SK-N-SH (cell line): ENCODE results near the gene IQSEC2. TPM values are rescaled to one million over a fixed set of nuclear protein-coding genes. Genes with fewer than 3 reads are reported as not detected.
A peak's percentile ranks its signal among the peaks of the same experiment; 100 is the strongest.

ENCODE experiments used
- CTCF ChIA-PET: fragments of 300-600, 350-600 bp; formaldehyde crosslinking; extraction: SDS; loops from one replicate; lab custom pipeline; 2021; lab: Yijun Ruan, JAX
- POLR2A ChIA-PET: fragments of 350-600 bp; sonication (Branson Sonifier 250); formaldehyde crosslinking; extraction: SDS; loops from one replicate; lab custom pipeline; 2020; ENCODE audit warnings: antibody characterized with exemption, inconsistent platforms; lab: Yijun Ruan, JAX
- DNase-seq: peaks from one replicate; pipeline ENCODE4 v3.0.0; 2012
- H2AFZ ChIP-seq: fragments of 200-600 bp; sonication (generic); 2 replicates; pipeline ENCODE4 v1.8.1; 2016; ENCODE audit warnings: antibody characterized with exemption, mild to moderate bottlenecking, low read depth
- H3F3A ChIP-seq: fragments of 200-600 bp; sonication (generic); replicated peaks from 2 replicates; pipeline ENCODE3; 2016; ENCODE audit warnings: antibody characterized with exemption, mild to moderate bottlenecking; ENCODE audit not compliant: insufficient read depth
- H3K27ac ChIP-seq, 2 experiments: fragments of 200-500 bp in 1 of 2; fragments of 200-600 bp in 1 of 2; sonication (Bioruptor generic) in 1 of 2; sonication (generic), shearing (Covaris generic) in 1 of 2; 2 replicates each; pipeline versions ENCODE4 v1.5.1 to v1.6.1; 2014 to 2016; ENCODE audit warnings: low read depth in 2 of 2, inconsistent platforms in 1 of 2, low read length in 1 of 2, mild to moderate bottlenecking in 1 of 2, mixed read lengths in 1 of 2
- H3K27me3 ChIP-seq: fragments of 200-600 bp; sonication (generic), shearing (Covaris generic); 2 replicates; pipeline ENCODE4 v1.6.1; 2016; ENCODE audit warnings: mixed run types; ENCODE audit not compliant: insufficient read depth
- H3K36me3 ChIP-seq, 2 experiments: fragments of 200-500 bp in 1 of 2; fragments of 200-600 bp in 1 of 2; sonication (Bioruptor generic) in 1 of 2; sonication (generic) in 1 of 2; replicated peaks in 1 of 2; 2 replicates each; pipeline versions ENCODE3 to v1.5.1; 2014 to 2016; ENCODE audit warnings: low read length in 1 of 2, mild to moderate bottlenecking in 1 of 2; ENCODE audit not compliant: insufficient read depth in 2 of 2, control insufficient read depth in 1 of 2
- H3K4me1 ChIP-seq, 2 experiments: fragments of 200-500 bp in 1 of 2; fragments of 200-600 bp in 1 of 2; sonication (Bioruptor generic) in 1 of 2; sonication (generic), shearing (Covaris generic) in 1 of 2; 2 replicates each; pipeline versions ENCODE4 v1.5.1 to v1.6.1; 2014 to 2016; ENCODE audit warnings: low read depth in 1 of 2, low read length in 1 of 2, mixed run types in 1 of 2; ENCODE audit not compliant: insufficient read depth in 2 of 2, control insufficient read depth in 1 of 2
- H3K4me2 ChIP-seq: fragments of 200-600 bp; sonication (generic), shearing (Covaris generic); 2 replicates; pipeline ENCODE4 v1.6.1; 2017; ENCODE audit warnings: mixed run types
- H3K4me3 ChIP-seq, 2 experiments: fragments of 200-500 bp in 1 of 2; fragments of 200-600 bp in 1 of 2; sonication (Bioruptor generic) in 1 of 2; sonication (generic), shearing (Covaris generic) in 1 of 2; 2 replicates each; pipeline versions ENCODE4 v1.5.1 to v1.8.1; 2014 to 2016; ENCODE audit warnings: low read depth in 2 of 2, inconsistent platforms in 1 of 2, low read length in 1 of 2, mild to moderate bottlenecking in 1 of 2, mixed read lengths in 1 of 2, moderate library complexity in 1 of 2
- H3K79me2 ChIP-seq: fragments of 200-600 bp; sonication (generic); 2 replicates; pipeline ENCODE4 v1.8.1; 2017; ENCODE audit warnings: mild to moderate bottlenecking; ENCODE audit not compliant: insufficient read depth
- H3K9ac ChIP-seq: fragments of 200-600 bp; sonication (generic); 2 replicates; pipeline ENCODE4 v1.6.1; 2017; ENCODE audit warnings: mixed run types
- H3K9me2 ChIP-seq: fragments of 200-600 bp; sonication (generic); 2 replicates; pipeline ENCODE4 v1.6.1; 2017; ENCODE audit warnings: mixed run types
- H3K9me3 ChIP-seq: fragments of 200-600 bp; sonication (generic); 2 replicates; pipeline ENCODE4 v1.6.1; 2017; ENCODE audit warnings: mixed run types, mild to moderate bottlenecking, moderate library complexity
- H4K20me1 ChIP-seq: fragments of 200-600 bp; sonication (generic); 2 replicates; pipeline ENCODE4 v1.6.1; 2017; ENCODE audit warnings: mild to moderate bottlenecking, mixed run types; ENCODE audit not compliant: insufficient read depth
- CTCF ChIP-seq: fragments of 200-600 bp; sonication (generic); IDR thresholded peaks from 2 replicates; pipeline ENCODE4 v1.6.1; 2017; ENCODE audit warnings: antibody characterized with exemption, mild to moderate bottlenecking, moderate library complexity
- FOXJ3 ChIP-seq: sonication (generic); formaldehyde crosslinking; IDR thresholded peaks from 2 replicates; pipeline ENCODE4 v1.5.1; 2020; ENCODE audit warnings: mild to moderate bottlenecking, missing genetic modification reagents
- GATA2 ChIP-seq: sonication (generic); formaldehyde crosslinking; IDR thresholded peaks from 2 replicates; pipeline ENCODE4 v1.5.0; 2020; ENCODE audit warnings: mild to moderate bottlenecking, missing genetic modification reagents
- MEF2A ChIP-seq: IDR thresholded peaks from 2 replicates; pipeline ENCODE4 v1.4.0; 2012; ENCODE audit warnings: low read depth, borderline replicate concordance
- MXI1 ChIP-seq: IDR thresholded peaks from 2 replicates; pipeline ENCODE4 v1.6.1; 2012; ENCODE audit warnings: mild to moderate bottlenecking, low read depth, low read length, improper control_type of control experiment
- NFIC ChIP-seq: IDR thresholded peaks from 2 replicates; pipeline ENCODE4 v1.4.0; 2012; ENCODE audit warnings: borderline replicate concordance
- RAD21 ChIP-seq: IDR thresholded peaks from 2 replicates; pipeline ENCODE4 v1.6.1; 2012; ENCODE audit warnings: mild to moderate bottlenecking, low read length
- SMC3 ChIP-seq: IDR thresholded peaks from 2 replicates; pipeline ENCODE4 v1.6.1; 2012; ENCODE audit warnings: low read depth, low read length, improper control_type of control experiment
- TEAD4 ChIP-seq: IDR thresholded peaks from 2 replicates; pipeline ENCODE4 v1.4.0; 2012; ENCODE audit warnings: mild to moderate bottlenecking, borderline replicate concordance; ENCODE audit not compliant: insufficient read depth
- USF1 ChIP-seq: IDR thresholded peaks from 2 replicates; pipeline ENCODE4 v1.4.0; 2012; ENCODE audit warnings: low read depth, borderline replicate concordance
- USF2 ChIP-seq: fragments of 150-350 bp; IDR thresholded peaks from 2 replicates; pipeline ENCODE4 v1.6.1; 2017; ENCODE audit warnings: antibody characterized with exemption, low read length, low read depth, borderline replicate concordance
- WGBS: methylation state at CpG from one replicate; pipeline ENCODE4 v1.1.6; 2017; ENCODE audit warnings: low lambda C conversion rate; 5-methylcytosine and 5-hydroxymethylcytosine counted together
- polyA plus RNA-seq, 3 experiments: library from polyadenylated mRNA; depleted of rRNA; stranded (reverse); fragments of >200 nt; gene quantifications; 2 replicates each; pipeline ENCODE4 v1.2.3, GENCODE V29; 2012

IQSEC2 gene
- polyA plus RNA-seq, 1 of the 3 experiments (the other 2 are of a cell fraction): 24.7 TPM

GRCh38 chrX:53262189-53262917 lies 19.0 kb downstream of the IQSEC2 start:
- ChIA-PET POLR2A (interaction anchor here (0.9 kb wide), 1 partner anchor 21 kb away, joined by 3 read pairs; no protein-coding TSS in a partner anchor), CTCF (interaction anchor here (0.5 to 2.2 kb wide), 3 partner anchors 22 to 271 kb away, joined by 3 to 6 read pairs (median 3); no protein-coding TSS in a partner anchor)
- Histone ChIP-seq H3K4me1 (peaks cover 0 to 8% of the 10 kb centered on the region in 2 experiments; a peak in 3 of 4 replicates), H3K9me3 (no peaks in the 10 kb centered on the region), H3K79me2 (peaks cover 1% of the 10 kb centered on the region; the same call in 1 of the 2 replicates), H3K4me2 (peak overlapping the region; percentile 60; the same call in 1 of the 2 replicates), H3K27me3 (no peaks in the 10 kb centered on the region; the same call in 1 of the 2 replicates), H3K27ac (peak overlapping the region in 1 of 2 experiments; percentile 62; a peak in 1 of 4 replicates), H3K4me3 (no peak overlapping the region), H3K9ac (no peak overlapping the region), H3F3A (no peaks in the 10 kb centered on the region), H2AFZ (no peak overlapping the region), H3K9me2 (no peaks in the 10 kb centered on the region), H4K20me1 (no peaks in the 10 kb centered on the region), H3K36me3 (peaks cover 0 to 2% of the 10 kb centered on the region in 2 experiments)
- DNase-seq: no peak
- 43% methylated on average over 7 of the region's 7 CpGs for WGBS
- TF ChIP-seq CTCF (no peak), MXI1 (no peak), RAD21 (no peak), MEF2A (no peak), USF2 (no peak), FOXJ3 (CRISPR knock-in tag) (no peak), SMC3 (no peak), GATA2 (CRISPR knock-in tag) (no peak), USF1 (no peak), TEAD4 (no peak), NFIC (no peak)
- TF ChIP-seq, all 33 proteins: peak for 0
